RWPE2 (cell line): ENCODE measurements around the gene HIVEP3.

Experiments
- ATAC-seq: fragments of 200-7000 bp; cut with Tn5 transposase; 3 replicates; pipeline ENCODE4 v1.9.1; 2021; ENCODE audit warnings: low read depth
- DNase-seq: peaks from one replicate; pipeline ENCODE4 v3.0.0-alpha.2; 2020; ENCODE audit warnings: low spot score
- H3K27ac ChIP-seq: fragments of 450-650 bp; 2 replicates; pipeline ENCODE4 v1.5.1; 2017; ENCODE audit warnings: mild to moderate bottlenecking; ENCODE audit not compliant: poor library complexity, severe bottlenecking
- H3K27me3 ChIP-seq: fragments of 250-450 bp; sonication (Bioruptor Pico); 2 replicates; pipeline ENCODE4 v1.5.1; 2021; ENCODE audit warnings: mild to moderate bottlenecking, moderate library complexity; ENCODE audit not compliant: insufficient read depth, poor library complexity, severe bottlenecking
- H3K36me3 ChIP-seq: fragments of 250-450 bp; sonication (Bioruptor Pico); 2 replicates; pipeline ENCODE4 v1.5.1; 2020; ENCODE audit warnings: low read depth, mild to moderate bottlenecking, moderate library complexity
- H3K4me1 ChIP-seq: fragments of 250-450 bp; sonication (Bioruptor Pico); 2 replicates; pipeline ENCODE4 v1.5.1; 2021; ENCODE audit warnings: mild to moderate bottlenecking, moderate library complexity; ENCODE audit not compliant: insufficient read depth, poor library complexity, severe bottlenecking
- H3K4me3 ChIP-seq: fragments of 250-450 bp; sonication (Bioruptor Pico); 2 replicates; pipeline ENCODE4 v1.5.1; 2021; ENCODE audit warnings: mild to moderate bottlenecking, moderate library complexity; ENCODE audit not compliant: severe bottlenecking
- H3K9me3 ChIP-seq: fragments of 250-450 bp; sonication (Bioruptor Pico); 2 replicates; pipeline ENCODE4 v1.5.1; 2021; ENCODE audit warnings: mild to moderate bottlenecking, moderate library complexity; ENCODE audit not compliant: severe bottlenecking
- CTCF ChIP-seq: fragments of 450-650 bp; IDR thresholded peaks from one replicate; pipeline ENCODE4 v1.5.1; 2017; ENCODE audit warnings: mild to moderate bottlenecking, moderate library complexity; ENCODE audit not compliant: poor library complexity, severe bottlenecking

HIVEP3 gene

GRCh38 chr1:41490911-41491310 lies 427.8 kb downstream of the HIVEP3 start:
- ATAC-seq (no peak), DNase-seq (no peak)
- H3K4me1 ChIP-seq = peaks cover 17% of the 10 kb centered on the region
- TF ChIP-seq CTCF = no peak
- H3K27ac ChIP-seq = no peak overlapping the region
- H3K9me3 ChIP-seq = no peaks in the 10 kb centered on the region
- no peak overlapping the region for H3K4me3 ChIP-seq
- H3K27me3 ChIP-seq = no peaks in the 10 kb centered on the region
- H3K36me3 ChIP-seq = no peaks in the 10 kb centered on the region

- H3K4me3 ChIP-seq = no peak overlapping the region
- peaks cover 24% of the 10 kb centered on the region for H3K4me1 ChIP-seq
- ATAC-seq = no peak
- no peaks in the 10 kb centered on the region for H3K9me3 ChIP-seq
- TF ChIP-seq CTCF = no peak
- DNase-seq = no peak
- H3K27ac ChIP-seq = no peak overlapping the region
- H3K27me3 ChIP-seq = no peaks in the 10 kb centered on the region
- no peaks in the 10 kb centered on the region for H3K36me3 ChIP-seq
These were observed 429.2 kb downstream of the HIVEP3 start for GRCh38 chr1:41489561-41489960.

- TF ChIP-seq CTCF = no peak
- Histone ChIP-seq H3K36me3 (no peaks in the 10 kb centered on the region), H3K9me3 (no peaks in the 10 kb centered on the region), H3K4me3 (no peak overlapping the region), H3K4me1 (peaks cover 28% of the 10 kb centered on the region), H3K27ac (no peak overlapping the region), H3K27me3 (no peaks in the 10 kb centered on the region)
- ATAC-seq (no peak), DNase-seq (no peak)
These were observed 430.4 kb downstream of the HIVEP3 start for GRCh38 chr1:41488040-41488951.

- Histone ChIP-seq H3K9me3 (no peaks in the 10 kb centered on the region), H3K27ac (no peak overlapping the region), H3K4me3 (no peak overlapping the region), H3K4me1 (peaks cover 27% of the 10 kb centered on the region), H3K27me3 (no peaks in the 10 kb centered on the region), H3K36me3 (no peaks in the 10 kb centered on the region)
- TF ChIP-seq CTCF = no peak
- ATAC-seq = no peak
- no peak for DNase-seq
These were observed 431.3 kb downstream of the HIVEP3 start for GRCh38 chr1:41487126-41488039.
